ENCODE measurements around the gene REG3A.

Gene REG3A

DNA sequence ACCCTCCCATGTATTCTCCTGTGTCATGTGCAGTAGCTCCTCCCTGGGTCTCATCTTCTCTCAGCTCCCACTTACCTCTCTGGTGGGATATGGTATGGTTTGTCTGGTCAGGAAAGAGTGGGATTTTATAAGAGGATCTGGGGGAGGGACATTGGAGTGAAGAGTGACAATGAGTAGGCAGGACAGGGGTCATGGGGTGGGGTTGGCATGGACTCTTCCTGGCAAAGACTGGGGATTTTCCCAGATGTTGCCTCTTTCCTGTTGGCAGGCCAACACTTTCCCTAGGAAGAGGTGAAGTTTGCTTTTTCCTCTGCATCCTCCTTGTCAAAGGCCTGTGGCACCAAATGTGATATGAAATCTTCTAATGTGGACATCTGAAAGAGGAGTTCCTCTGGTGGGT lies at the start of gene REG3A:
REG3A (minus strand) TSS at position 101 of the 400 bp plus-strand sequence. CDS start 348 bp downstream, outside the sequence.
- DNase-seq (ENCODE audit: low read depth), result no peak

DNA sequence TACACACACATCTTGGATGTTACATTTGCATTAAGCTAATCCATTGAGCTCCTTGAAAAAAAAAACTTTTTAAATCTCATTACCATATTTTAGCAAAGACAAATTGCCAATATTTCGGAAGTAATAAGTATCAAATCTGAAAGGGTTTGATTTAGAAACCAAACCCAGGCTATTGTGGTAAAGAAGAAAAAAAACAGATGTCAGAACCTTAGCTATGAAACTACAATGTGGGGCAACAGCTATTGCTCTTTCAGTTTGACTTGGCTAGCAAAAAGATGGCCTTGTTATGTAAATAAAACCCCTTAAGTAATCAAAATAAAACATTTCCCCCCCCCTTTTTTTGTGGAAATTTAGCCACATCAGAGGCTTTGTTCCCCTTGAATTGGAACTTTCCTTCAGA lies 41.2 kb upstream of the REG3A start:
- DNase-seq (ENCODE audit: low read depth), result no peak

DNA sequence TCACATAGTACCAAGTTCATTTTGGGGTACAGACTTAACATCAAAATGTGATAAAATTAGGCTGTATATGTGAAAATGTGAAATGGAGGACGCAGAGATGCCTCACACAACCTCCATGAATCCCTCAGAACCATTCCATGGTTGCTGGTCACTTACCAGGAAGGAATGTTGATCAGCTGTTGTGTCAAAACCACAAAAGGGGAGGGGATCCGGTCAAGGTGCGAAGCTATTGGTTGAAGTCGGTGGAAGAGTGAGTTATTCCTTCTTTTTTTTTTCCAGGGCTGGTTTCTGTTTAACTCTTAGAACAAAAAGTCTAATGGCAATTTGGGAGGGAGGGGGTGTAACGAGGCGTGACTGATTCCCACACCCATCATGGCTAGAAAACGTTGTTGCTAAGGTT lies 32.3 kb upstream of the REG3A start:
- DNase-seq (ENCODE audit: low read depth), result no peak

DNA sequence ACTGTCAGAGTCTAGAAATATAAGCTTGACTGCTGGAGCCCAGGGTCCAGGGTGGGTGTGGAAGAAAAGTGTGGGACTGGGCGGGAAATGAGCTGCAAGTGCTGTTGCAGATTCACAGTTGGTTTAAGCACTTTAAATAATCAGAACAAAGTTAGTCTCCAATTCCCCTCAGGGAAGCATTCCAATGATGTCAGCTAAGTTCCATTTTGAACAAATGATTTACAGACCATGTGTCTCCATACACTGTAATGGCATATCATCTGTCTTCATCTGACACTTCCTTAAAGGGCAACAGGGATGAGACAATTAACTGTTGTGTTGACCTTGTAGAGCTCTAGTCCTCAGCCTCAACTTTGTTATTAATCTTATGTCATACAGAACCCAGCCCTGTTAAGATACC lies 31.5 kb upstream of the REG3A start:
- no peak for DNase-seq (ENCODE audit: low read depth)

DNA sequence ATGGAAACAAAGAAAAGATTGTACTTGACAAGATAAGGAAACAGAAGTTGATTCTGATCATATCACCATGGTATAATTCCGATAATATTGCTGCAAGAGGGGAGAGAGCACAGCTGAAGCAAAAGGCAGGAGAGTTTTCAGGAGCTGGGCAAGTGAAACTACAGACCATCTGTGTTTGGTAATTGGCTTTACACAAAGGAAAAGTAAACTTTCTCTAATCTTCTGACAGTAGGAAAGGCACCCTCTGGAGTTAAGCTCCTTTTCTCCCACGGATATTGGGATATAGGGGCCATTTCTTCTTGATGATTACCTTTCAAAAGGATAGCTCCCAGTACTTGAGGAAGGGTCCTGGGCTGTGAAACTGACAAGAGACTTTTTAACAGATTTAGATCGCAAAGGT lies 29.9 kb upstream of the REG3A start:
- DNase-seq (ENCODE audit: low read depth), result no peak

DNA sequence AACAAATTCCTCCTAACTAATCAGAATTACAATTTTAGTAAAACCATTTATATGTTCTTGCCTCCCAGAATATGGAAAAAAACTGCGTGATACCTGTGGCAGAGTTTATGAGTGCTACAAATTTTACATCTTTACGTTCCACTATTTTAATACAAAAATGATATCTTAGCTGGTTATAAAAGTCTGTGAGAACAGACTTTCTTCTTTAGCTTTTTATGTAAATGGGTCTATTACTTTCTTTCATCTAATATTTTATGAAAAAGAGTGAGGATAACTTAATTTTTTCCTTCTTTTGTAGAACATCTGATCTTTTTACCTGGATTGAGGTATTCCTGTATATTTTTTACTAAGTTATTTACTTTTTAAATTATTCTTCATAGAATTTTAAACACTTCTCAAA lies 22.1 kb upstream of the REG3A start:
- no peak for DNase-seq (ENCODE audit: low read depth)

DNA sequence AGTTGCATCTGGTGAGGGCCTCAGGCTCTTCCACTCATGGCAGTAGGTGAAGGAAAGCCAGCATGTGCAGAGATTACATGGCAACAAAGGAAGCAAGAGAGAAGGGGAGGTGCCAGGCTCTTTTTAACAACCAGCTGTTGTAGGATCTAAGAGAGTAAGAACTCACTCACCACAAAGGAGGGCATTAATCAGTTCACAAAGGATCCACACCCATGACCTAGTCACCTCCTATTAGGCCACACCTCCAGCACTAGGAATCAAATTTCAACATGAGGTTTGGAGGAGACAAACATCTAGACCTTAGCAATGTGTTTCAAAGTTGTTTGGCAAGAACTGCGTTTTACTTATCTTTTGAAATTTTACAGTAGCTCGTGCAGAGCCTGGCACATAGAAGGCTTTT lies 20.5 kb upstream of the REG3A start:
- DNase-seq (ENCODE audit: low read depth), result no peak

DNA sequence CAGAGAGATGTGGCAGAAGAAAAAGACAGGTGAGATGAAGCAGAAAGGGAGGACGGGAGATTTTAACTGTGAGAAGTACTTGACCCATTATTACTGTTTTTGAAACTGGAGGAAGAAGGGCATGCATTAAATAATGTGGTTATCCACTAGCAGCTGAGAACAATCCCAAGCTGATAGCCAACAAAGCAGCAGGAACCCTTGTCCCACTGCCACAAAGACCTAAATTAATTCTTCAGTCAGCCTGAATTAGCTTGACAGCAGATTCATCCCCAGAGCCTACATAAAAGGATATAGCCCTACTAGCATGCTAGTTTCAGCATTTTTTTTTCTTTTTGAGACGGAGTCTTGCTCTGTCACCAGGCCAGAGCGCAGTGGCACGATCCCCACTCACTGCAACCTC lies 19.5 kb upstream of the REG3A start:
- DNase-seq (ENCODE audit: low read depth), result no peak

DNA sequence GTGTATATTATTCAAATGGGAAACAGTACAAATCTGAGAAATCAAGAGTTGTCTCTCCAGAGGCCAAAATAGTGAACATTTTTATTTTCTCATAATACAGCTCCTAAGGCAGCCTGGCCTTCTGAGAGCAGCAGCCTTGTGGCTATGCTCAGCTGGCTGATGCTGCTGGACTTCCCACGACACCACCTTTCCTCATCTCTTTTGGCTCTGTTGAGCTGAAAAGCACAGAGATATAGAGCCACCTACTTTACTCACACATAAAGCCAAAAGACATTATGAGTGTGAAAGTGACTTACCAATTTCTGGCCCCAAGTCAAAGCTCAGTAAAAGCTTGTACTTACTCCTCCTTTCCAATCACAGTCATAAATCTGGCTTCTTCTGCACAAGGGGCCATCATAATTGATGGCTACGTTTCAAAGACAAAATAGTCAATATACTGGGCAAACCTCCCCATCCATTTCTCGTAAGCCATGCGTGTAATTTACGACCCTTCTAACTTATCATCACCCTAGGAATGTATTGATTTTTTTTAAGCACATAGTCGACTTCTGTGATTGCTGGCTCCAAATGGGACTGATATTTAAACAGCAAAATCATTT lies 18.6 kb upstream of the REG3A start:
- no peak for DNase-seq (ENCODE audit: low read depth)

DNA sequence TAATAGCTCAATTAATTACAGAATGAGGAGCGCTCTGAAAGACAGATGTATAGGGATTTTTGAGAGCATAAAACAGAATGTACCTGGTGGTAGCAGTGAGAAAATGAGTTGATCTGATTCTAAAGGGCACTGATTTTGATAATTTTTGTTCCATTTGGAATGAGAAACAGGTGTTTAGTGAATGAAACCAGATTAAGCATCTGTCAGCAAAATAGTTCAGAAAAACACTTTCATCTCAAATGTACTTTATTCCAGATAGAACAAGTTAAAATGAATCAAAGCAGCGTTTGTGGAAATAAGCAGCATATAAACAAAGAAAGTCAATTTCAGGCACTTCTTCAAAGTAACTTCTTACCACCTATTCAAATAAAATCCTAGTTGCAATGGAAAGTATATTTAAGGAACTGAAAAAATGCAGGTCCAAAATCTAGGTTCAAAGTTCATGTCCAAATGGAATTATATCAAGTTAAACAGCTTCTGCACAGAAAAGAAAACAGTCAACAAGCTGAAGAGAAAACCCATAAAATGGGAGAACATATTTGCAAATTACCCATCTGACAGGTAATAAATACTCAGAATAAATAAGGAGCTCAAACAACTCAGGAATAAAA lies 11.9 kb upstream of the REG3A start:
- DNase-seq (ENCODE audit: low read depth), result no peak

DNA sequence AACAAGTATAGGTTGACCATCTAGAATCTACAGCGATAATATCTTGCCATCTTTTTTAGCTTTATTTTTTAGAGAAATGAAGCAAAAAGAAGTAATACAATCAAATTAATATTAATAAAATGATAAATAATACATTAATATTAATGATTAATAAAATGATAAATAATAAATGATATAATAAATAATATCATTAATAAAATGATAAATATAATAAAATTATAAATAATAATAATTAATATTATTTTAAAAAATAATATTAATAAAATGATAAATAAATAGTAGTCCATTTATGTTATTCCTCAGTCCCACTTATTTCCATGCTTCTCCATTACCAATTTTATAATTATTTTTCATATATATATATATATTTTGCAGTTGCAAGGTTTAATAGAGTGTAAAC lies 3.2 kb upstream of the REG3A start:
- no peak for DNase-seq (ENCODE audit: low read depth)

DNA sequence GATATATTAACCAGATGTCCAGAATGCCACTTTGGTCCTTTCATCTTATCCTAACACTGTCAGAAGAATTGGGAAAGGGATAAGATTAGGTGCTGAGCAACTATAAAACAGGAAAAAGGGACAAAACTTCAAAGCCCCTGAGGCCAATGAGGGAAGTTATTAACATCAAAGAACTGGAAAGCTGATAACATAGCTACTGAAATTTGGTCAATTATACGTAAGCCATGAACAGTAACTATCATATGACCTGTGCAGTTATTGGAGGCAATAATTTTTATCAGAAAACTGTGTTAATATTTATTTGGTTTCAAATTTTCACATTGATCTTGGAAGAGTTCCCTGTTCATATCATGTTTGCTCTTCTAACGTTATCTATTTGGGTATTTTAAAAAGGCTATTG lies 2.6 kb upstream of the REG3A start:
- DNase-seq (ENCODE audit: low read depth), result no peak

DNA sequence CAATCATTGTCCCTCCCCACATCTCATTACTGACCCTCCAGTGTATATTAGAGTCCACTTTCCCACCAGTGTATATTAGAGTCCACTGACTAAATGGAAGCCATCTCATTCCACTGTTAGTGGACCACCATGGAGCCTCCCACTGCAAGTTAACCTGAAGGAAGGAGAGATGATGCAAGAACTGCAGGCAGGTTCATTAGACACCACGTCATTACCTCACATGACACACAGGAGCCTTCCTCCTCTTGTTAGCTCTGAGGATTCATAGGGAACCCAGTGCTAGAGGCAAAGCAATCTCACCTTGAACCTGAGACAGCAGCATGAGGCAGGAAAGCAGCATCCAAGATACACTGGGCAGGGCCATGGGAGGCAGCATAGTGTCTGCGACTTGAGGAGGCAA lies 523 bp downstream of the REG3A start:
- DNase-seq (ENCODE audit: low read depth), result no peak

DNA sequence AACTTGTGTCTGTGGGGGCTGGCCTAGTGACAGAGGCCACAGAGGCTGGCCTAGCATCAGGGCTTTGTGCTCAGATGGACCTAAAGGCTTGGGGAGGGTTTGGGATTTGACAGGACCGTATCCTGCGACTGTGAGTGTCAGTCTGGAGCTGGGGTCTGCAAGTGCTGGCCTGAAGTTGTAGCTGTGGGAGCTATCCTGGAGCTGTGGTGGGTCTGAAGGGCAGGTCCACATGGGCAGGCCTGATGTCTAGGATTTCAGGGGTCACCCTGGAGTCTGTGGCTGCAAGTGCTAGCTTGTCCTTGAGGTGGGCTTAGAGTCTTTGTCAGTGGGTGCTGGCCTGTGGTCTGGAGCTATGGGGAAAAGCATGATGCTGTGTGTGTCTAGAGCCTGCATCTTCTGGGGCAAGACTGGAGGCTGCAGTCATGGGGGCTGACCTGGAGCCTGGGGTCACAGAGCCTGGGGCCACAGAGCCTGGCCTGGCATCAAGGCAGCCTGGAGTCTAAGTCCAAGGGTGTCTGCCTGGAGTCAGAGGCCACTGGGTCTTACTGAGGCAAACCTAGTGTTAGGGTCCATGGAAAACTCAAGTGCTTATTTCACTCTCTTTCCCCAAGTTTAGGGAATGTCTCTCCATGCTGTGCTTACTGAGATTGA lies 3.6 kb downstream of the REG3A start:
- no peak for DNase-seq (ENCODE audit: low read depth)

DNA sequence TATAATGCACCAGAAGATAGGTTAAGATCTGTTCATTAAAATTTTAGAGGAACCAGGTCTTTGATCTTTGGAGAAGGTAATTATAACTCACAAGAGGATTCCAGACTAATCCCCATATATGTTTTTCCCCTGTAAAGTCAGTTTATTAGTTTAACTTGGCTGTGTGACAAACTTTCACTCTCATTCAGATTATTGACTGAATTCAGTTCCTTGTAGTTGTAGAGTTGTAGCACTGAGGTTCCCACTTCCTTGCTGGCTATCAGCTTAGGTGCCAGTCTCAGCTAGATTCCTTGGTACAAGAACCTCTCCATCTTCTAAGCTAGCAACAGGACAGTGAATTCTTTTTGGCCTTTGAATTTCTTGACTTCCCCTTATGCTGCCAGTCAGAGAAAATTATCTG lies 20.1 kb downstream of the REG3A start:
- no peak for DNase-seq (ENCODE audit: low read depth)

DNA sequence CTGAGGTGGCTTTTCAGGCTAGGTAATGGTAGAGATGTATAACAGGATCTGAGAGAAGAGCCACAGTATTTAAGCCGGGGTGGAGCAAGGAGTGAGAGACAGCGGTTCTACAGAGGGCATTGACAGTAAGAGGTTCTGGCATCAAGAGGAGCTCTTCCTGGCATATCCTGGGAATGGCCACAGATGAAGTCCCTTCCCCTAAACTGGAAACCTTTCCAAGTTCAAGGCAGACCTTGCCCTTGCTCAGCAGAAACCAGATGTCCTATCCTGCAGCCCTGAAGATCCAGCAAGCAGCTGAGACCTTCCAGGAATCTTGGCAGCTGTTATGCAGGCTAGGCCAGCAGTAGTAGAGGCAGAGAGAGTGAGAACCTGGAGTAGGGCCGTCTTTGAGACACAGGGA lies 21.2 kb downstream of the REG3A start:
- no peak for DNase-seq (ENCODE audit: low read depth)

DNA sequence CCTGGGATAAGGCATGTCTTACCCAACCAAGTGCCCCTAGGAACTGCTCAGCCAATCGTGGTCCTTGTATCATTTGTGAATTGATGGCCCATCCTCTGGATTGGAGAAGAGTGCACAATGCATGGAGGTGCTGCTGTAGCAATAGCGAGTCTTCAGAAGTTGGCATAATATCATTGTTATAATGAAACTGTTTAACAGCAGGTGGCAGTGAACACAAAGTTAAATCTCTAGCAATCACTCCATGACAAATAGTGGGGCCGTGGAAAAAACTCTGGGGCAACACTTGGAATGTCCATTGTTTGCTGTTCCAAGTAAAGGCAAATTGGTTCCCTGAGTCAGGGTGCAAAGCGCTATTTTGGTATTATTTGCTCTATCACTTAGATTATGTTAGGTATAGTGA lies 27.9 kb downstream of the REG3A start:
- DNase-seq (ENCODE audit: low read depth), result no peak

DNA sequence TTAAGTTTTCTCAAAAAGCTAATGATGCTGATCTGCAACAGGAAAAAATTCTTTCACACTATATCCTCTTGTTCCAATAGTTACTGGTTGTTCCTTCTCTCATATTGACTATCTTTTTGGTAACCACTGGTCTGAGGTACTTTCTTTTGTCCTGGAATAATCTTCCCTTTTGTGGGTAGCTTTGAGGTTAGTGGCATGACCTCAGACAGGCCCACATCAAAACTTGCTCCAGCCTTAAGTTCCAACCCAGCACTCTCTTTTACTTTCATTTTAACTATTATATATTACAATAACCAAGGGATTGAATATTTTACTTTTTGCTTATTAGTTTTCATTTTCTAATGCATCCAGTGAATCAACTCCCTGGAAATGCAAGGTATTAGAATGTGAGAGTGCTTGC lies 29.7 kb downstream of the REG3A start:
- DNase-seq (ENCODE audit: low read depth), result no peak

DNA sequence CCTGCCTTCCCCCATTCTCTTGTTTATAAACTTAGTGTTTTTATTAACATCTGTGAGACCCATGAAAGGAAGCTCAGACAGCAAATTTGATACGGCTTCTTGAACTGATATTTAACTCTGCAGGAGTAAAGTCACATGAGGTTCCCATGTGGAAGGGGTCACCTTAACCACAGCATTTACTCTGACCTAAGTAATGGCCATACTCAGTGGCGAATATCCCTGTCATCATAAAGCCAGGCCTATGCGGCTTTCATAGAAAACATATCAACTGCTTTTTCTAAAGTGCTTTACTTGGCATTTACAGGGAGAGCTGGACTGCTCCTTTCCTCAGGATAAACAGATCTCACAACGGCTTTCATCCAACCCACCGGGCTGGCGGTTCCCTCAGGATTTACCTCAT lies 30.3 kb downstream of the REG3A start:
- DNase-seq (ENCODE audit: low read depth), result no peak

DNA sequence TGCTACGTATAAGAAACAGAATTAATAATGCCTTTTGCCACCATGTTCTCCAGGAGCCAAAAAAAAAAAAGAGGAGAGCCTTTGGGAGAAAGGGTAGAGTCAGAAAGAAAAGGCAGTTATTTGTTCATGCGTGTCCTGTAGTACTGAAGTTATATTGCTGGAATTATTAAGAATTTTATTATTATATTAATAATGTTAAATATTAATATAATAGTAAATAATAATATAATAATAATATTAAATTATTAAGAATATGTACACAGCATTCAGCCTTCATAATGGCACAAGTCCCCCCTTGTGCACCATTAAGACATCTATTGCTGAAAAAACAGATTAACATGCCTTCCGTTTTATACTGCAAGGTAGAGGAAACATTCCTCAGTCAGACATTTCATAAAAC lies 31.1 kb downstream of the REG3A start:
- DNase-seq (ENCODE audit: low read depth), result no peak

DNA sequence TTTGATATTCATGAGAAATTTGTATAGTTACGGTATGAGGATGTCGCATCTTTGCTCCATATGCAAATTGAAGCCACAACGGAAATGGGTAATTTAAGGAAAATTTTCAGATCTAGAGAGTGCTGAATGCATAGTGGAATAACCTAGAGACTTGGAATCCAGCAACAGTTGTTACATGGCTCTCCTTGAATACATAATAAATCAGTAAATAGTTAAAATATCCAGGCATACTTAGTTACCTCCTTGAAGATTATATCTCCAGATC lies 33.9 kb downstream of the REG3A start:
- no peak for DNase-seq (ENCODE audit: low read depth)

DNA sequence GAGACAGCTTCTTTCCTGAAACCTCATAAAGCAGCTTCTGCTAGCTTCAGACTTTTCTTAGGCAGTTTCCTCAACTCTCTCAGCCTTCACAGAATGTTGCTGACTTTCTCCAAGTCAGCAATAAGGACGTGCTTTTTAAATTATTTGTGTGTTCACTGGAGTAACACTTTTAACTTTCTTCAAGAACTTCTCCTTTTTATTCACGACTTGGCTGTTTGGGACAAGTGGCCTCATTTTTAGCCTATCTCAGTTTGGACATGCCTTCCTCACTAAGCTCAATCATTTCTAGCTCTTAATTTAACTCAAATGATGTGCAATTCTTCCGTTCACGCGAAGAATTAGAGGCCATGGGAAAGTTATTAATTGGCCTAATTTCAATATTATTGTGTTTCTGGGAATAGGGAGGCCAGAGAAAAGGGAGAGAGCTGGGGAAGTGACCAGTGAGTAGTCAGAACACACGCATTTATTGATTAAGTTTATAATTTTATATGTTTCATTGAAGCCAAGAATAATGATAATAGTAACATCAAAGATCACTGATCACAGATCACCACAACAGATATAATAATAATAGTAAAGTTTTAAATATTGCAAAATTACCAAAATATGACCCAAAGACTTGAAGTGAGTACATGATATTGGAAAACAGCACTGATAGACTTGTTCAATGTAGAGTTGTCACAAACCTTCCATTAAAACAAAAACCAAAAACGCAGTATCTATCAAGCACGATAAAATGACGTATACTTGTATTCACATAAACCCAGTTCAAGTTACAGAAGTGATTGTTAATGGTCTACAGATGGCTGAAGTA lies 34.4 kb downstream of the REG3A start:
- DNase-seq (ENCODE audit: low read depth), result no peak

DNA sequence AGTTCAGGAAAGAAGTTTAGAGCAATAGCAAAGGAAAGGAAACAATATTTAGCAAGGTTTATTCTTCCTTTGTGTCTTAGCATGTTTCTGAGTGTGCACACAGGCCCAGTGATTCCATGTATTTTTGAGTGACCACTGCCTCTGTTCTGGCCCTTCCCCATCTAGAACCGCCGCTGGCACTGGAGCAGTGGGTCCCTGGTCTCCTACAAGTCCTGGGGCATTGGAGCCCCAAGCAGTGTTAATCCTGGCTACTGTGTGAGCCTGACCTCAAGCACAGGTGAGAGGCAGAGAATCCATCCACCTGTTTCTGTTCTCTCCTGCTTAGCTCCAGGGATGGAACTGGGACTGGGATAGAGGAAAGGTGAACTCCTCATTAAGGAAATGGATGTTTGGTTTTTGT lies 36.9 kb downstream of the REG3A start:
- no peak for DNase-seq (ENCODE audit: low read depth)
